GM12872 (cell line): Measurements from ENCODE around the gene RFX1.

Experiments
- TF ChIP-seq, protein P1 (sequence below): IDR thresholded peaks from 3 replicates; pipeline ENCODE4 v1.5.1; 2011; ENCODE audit warnings: low read depth, mild to moderate bottlenecking, low read length, moderate library complexity; ENCODE audit not compliant: insufficient read depth

Gene RFX1

GRCh38 chr19:14006085-14006765 is at the start of gene RFX1:
Gene RFX1 (minus strand): TSS chr19:14006320. CDS start chr19:13993843, 12,477 bp downstream.
- TF ChIP-seq, protein P1, sequence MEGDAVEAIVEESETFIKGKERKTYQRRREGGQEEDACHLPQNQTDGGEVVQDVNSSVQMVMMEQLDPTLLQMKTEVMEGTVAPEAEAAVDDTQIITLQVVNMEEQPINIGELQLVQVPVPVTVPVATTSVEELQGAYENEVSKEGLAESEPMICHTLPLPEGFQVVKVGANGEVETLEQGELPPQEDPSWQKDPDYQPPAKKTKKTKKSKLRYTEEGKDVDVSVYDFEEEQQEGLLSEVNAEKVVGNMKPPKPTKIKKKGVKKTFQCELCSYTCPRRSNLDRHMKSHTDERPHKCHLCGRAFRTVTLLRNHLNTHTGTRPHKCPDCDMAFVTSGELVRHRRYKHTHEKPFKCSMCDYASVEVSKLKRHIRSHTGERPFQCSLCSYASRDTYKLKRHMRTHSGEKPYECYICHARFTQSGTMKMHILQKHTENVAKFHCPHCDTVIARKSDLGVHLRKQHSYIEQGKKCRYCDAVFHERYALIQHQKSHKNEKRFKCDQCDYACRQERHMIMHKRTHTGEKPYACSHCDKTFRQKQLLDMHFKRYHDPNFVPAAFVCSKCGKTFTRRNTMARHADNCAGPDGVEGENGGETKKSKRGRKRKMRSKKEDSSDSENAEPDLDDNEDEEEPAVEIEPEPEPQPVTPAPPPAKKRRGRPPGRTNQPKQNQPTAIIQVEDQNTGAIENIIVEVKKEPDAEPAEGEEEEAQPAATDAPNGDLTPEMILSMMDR: no peak

DNA sequence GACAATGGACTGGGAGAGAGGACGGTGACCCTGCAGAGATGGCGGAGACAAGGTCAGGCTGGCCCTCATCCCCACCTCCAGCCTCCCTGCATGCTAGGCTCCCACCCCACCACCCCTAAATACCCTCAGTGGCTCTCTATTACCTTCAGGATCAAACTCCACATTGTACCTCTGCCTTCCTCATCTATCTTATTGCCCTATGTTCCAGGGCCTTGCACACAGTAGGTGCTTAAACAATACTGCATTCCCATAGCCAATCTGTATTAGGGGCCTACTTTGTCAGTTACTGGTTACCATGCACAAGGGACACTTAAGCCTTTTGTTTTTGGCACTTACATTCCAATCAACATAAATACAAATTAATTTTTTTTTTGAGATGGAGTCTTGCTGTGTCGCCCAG is 49.3 kb upstream of the RFX1 start:
- TF ChIP-seq, protein P1: no peak

DNA sequence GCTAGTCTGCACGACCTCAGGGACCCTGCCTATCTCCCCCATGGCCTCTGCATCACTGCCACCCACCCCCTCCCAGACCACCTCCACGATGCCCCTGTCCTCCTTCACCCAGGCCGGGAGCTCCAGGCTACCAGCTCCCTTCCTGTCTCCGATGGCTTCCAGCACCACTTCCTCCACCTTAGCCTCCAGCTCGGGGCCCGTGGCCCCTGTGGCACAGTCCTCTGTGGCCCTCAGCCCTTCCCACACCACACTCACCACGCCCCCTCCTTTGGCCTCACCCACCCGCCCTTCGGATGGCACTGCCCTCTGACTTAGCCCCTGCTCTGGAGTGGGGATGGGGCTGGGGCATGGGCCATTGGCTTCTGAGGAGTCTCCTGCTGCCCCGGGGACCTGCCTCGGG is 48.6 kb upstream of the RFX1 start:
- TF ChIP-seq, protein P1: no peak

GRCh38 chr19:14054099-14054498 is 48.0 kb upstream of the RFX1 start:
- TF ChIP-seq, protein P1: no peak

- TF ChIP-seq, protein P1: no peak
Observed at GRCh38 chr19:14053500-14053899, 47.4 kb upstream of the RFX1 start.

DNA sequence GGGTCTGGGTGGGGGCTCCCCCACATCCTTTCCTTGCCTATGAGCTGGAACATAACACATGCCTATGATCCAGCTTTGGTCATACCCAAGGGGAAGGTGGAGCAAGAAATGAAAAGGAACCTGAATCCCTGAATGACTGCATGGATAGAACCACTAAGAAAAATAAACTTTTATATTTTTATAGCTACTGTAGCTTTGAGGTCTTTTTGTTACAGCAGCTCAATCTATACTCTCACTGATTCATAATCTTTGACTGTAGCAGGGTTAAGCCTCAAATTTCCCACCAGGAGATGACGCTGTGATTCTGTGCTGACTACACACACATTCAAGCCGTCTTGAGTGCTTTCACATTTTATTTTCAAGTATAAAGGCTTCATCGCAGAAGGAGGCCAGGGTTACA is 46.9 kb upstream of the RFX1 start:
- TF ChIP-seq, protein P1: no peak

DNA sequence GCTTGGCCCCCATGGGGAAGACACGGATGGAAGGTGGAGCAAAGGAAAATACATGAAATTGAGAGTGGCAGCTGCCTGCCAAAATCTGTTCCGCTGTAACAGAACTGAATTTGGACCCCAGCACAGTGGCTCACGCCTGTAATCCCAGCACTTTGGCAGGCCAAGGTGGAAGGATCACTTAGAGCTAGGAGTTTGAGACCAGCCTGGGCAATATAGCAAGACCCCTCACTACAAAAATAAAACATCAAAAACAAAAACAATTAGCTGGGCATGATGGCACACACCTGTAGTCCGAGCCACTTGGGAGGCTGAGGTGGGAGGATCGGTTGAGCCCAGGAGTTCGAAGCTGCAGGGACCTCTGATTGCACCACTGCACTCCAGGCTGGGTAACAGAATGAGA is 46.4 kb upstream of the RFX1 start:
- TF ChIP-seq, protein P1: no peak

- TF ChIP-seq, protein P1: no peak
Observed at GRCh38 chr19:14051980-14052379, 45.9 kb upstream of the RFX1 start.
